GM18520 (cell line): ENCODE measurements around the gene ABCA5.
A peak's percentile ranks its signal among the peaks of the same experiment; 100 is the strongest.

ENCODE experiments used
- ATAC-seq: cut with Tn5 transposase; IDR thresholded peaks from one replicate; pipeline ENCODE4 v1.9.1; 2021; ENCODE audit not compliant: unreplicated experiment

The ABCA5 gene, protein sequence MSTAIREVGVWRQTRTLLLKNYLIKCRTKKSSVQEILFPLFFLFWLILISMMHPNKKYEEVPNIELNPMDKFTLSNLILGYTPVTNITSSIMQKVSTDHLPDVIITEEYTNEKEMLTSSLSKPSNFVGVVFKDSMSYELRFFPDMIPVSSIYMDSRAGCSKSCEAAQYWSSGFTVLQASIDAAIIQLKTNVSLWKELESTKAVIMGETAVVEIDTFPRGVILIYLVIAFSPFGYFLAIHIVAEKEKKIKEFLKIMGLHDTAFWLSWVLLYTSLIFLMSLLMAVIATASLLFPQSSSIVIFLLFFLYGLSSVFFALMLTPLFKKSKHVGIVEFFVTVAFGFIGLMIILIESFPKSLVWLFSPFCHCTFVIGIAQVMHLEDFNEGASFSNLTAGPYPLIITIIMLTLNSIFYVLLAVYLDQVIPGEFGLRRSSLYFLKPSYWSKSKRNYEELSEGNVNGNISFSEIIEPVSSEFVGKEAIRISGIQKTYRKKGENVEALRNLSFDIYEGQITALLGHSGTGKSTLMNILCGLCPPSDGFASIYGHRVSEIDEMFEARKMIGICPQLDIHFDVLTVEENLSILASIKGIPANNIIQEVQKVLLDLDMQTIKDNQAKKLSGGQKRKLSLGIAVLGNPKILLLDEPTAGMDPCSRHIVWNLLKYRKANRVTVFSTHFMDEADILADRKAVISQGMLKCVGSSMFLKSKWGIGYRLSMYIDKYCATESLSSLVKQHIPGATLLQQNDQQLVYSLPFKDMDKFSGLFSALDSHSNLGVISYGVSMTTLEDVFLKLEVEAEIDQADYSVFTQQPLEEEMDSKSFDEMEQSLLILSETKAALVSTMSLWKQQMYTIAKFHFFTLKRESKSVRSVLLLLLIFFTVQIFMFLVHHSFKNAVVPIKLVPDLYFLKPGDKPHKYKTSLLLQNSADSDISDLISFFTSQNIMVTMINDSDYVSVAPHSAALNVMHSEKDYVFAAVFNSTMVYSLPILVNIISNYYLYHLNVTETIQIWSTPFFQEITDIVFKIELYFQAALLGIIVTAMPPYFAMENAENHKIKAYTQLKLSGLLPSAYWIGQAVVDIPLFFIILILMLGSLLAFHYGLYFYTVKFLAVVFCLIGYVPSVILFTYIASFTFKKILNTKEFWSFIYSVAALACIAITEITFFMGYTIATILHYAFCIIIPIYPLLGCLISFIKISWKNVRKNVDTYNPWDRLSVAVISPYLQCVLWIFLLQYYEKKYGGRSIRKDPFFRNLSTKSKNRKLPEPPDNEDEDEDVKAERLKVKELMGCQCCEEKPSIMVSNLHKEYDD (N-terminal part only)

DNA sequence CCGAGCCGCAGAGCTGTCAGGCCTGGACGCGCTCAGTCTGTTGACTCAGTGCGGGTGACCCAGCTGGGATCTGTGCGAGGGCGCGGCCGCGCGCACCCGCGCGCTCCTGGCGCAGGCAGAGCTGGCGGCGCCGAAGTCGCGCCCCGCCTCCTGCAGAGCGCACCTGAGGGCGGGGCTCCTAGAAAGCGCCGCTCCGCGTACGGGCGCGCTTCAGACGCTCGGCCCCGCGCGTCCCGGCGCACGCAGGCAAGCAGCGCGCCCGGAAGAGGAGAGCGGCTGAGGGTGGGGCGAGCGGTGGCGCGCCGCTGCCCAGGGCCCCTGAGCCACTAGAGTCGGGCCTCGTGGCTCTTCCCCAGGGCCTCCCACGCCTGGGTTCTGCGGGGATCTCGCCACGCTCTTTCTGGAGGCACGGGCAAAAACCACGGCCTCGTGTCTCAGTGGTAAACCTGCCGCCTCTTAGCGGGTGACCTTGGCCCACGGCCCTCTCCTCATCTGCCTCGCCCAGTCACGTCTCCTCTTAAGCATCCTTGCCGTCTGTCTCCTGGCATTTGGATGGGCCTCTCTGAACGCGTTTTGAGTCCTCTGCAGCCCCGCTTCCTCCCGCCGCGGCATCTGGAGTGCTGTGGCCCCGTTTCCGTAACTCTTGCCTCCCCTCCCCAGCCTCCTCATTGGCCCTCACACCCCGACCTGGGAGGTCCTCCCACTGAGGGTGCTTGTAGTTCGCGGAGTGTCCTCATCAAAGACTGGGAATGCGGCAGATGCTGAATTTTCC is at the start of gene ABCA5:
Gene ABCA5, minus strand, starts transcription at position 74 of the 772 bp plus-strand sequence. CDS start 12,718 bp downstream, outside the sequence.
- peak; percentile 94 for ATAC-seq

- no peak for ATAC-seq
Measured at GRCh38 chr17:69375229-69375628, 48.3 kb upstream of the ABCA5 start.

DNA sequence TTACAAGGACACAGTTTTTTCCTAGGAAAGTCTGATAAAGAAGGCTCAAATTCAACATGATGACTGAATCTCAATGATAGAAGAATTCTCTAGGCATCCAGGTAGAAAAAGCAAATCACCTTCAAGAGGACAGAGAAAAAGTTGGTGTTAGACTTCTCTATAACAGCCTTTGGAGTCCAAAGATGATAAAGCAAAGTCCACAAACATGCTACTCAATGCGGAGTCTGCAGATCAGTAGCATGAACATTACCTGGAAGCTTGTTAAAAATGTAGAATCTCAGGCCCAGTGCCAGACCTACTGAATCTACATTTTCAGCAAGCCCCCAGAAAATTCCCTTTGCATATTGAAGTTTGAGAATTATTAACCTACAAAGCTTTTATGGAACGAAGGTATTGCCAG is 46.1 kb upstream of the ABCA5 start:
- no peak for ATAC-seq

- peak; percentile 61 for ATAC-seq
Measured at GRCh38 chr17:69367298-69367697, 40.4 kb upstream of the ABCA5 start.

- ATAC-seq: no peak
Measured at GRCh38 chr17:69363488-69364210, 36.7 kb upstream of the ABCA5 start.

DNA sequence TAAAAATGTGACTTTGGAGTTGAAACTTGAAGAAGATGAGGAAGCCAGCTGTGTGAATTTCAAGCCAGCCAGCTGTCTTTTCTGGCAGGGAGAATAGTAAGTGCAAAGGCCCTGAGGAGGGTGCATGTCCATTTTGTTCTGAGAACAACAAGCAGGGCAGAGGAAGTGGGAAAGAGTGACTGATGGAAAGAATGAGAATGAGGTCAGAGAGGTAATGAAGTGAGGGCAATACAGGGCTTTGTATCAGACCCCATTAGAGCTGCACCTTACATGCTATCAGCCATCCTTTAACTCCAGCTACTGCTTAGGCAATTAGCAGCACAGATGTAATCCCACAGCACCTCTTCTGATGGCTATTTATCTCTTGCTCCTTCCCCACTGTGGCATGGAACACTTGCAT is 34.2 kb upstream of the ABCA5 start:
- no peak for ATAC-seq

- no peak for ATAC-seq
Measured at GRCh38 chr17:69358688-69359596, 32.0 kb upstream of the ABCA5 start.

- no peak for ATAC-seq
Measured at GRCh38 chr17:69357701-69358100, 30.8 kb upstream of the ABCA5 start.

DNA sequence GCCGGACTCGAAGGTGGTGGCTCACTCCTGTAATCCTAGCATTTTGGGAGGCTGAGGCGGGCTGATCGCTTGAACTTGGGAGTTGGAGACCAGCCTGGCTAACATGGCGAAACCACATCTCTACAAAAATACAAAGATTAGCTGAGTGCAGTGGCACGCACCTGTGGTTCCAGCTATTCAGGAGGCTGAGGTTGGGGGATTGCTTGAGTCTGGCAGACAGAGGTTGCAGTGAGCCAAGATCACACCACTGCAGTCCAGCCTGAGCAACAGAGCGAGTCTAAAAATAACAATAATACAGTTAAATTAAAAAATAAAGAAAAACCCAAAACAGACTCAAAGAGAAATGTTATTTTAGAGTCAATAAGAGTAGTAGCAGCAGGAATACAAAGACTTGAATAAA is 29.7 kb upstream of the ABCA5 start:
- no peak for ATAC-seq

- ATAC-seq: no peak
Measured at GRCh38 chr17:69350911-69351310, 24.0 kb upstream of the ABCA5 start.

DNA sequence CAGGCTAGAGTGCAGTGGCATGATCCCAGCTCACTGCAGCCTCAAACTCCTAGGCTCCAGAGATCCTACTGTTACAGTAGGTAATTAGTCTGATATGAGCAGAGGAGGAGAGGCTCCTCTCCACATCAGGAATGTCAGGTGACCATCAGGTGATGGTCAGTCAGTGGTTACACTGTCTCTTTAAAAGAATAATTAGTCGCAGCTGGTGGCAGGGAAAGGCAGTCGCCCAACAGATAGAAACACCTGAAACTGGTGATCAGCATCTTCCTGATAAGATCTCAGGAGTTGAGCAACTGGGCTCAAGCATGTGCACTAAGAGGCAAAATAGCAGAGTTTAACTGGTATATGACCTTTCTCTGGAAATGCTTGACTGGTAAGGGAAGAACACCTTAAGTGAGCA is 21.5 kb upstream of the ABCA5 start:
- ATAC-seq: no peak

- ATAC-seq: no peak
Measured at GRCh38 chr17:69346766-69347165, 19.8 kb upstream of the ABCA5 start.

DNA sequence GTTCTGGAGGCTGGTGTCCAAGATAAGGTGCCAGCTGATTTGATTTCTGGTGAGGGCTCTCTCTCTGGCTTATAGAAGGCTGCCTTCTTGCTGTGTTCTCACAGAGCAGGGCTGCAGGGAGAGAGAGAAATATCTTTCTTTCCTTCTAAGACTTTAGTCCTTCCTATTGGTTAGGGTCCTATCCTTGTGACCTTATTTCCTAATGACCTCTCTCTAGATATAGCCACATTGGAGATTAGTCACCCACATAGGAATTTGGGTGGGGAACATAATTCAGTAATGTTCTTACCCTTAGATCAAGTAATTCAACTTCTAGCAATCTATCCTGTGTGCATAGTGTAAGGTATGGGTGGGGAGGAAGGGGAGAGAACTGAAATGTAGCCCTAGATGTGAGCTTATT is 18.0 kb upstream of the ABCA5 start:
- no peak for ATAC-seq

- ATAC-seq: no peak
Measured at GRCh38 chr17:69342896-69343644, 16.1 kb upstream of the ABCA5 start.

GRCh38 chr17:69339937-69340336 is 13.0 kb upstream of the ABCA5 start:
- no peak for ATAC-seq

DNA sequence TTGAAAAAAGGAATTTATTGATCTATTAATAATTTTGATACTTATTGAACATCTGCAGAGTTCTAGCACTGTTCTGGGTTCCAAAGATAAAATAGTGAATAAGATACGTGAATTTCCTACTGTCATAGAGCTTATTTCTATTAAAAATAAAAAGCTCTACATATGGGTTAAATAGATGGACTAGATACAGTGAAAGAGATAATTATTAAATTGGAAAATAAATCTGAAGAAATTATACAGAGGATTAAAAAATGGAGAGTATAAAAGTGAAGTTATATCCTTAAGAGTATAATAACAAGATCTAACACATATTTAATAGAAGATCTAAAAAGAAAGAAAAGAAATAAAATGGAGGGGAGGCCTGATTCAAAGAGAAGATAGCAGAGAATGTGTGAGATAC is 10.1 kb upstream of the ABCA5 start:
- ATAC-seq: no peak

- no peak for ATAC-seq
Measured at GRCh38 chr17:69336580-69336979, 9.6 kb upstream of the ABCA5 start.

GRCh38 chr17:69335058-69335457 is 8.1 kb upstream of the ABCA5 start:
- ATAC-seq: peak; percentile 55
